HG02973 (cell line): ENCODE measurements around the gene FCSK.
"Not testable (repeated sequence)": the region's sequence is repeated elsewhere in the genome, so short reads cannot be mapped to it uniquely, and the experiment has no call there.

ENCODE experiments used
- ATAC-seq: cut with Tn5 transposase; IDR thresholded peaks from one replicate; pipeline ENCODE4 v1.9.1; 2021; ENCODE audit warnings: moderate library complexity; ENCODE audit not compliant: unreplicated experiment

FCSK gene

DNA sequence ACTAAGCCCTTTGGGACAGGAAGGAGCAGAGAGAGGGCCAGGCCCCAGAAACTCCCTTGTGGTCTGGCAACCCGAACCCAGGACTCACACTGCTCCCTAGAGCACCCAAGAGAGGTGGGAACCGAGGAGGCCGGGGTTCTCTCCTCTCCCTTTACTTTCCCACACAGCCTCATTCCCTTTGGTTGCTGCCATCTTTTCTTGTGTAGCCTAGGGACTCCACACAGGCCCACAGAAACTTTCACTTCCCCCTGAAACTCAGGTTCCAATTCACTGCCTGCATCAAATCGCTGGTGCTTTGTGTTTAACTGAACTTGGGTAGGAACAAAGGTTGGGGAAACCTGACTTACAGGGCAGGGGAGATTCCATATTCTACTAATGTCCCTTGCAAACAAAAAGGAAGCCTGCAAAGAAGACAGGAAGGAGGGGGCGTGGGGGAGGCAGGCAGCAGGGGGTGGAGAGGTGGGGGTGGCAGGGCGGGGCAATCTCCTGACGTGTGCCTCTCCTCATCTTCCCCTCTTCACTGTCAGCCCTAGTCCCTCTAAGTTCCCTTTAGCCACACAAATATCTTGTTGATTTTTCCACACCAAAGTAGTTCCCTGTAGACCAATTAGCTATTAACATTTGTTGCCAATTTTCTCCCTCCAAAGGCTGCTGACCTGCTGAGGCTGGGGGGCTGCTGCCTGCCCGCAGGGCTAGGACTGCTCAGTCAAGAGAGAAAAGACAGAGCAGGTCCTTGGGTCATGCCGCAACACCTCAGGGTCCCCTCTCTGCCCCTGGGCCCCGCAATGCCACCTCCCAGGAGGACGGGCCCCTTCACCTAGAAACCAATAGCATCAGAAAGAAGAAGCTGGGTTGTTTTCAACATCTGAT is 23.5 kb upstream of the FCSK start:
- peak; percentile 46 for ATAC-seq

DNA sequence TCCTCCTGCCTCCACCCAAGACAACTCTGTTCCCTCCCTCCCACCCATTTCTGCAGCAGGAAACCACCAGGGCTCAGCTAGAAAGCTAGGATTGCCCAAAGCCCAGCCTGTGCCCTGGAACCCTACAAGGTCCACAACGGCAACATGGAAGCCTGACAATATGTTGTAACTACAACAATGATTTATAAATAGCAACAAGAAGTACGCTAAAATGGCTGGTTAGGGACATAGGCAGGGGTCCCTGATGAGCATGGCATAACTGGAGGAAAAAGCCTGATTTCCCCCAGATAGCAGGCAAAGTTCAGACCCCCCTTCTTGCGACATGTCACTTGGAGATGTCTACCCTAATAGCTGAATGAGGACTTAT is 22.1 kb upstream of the FCSK start:
- ATAC-seq = no peak

DNA sequence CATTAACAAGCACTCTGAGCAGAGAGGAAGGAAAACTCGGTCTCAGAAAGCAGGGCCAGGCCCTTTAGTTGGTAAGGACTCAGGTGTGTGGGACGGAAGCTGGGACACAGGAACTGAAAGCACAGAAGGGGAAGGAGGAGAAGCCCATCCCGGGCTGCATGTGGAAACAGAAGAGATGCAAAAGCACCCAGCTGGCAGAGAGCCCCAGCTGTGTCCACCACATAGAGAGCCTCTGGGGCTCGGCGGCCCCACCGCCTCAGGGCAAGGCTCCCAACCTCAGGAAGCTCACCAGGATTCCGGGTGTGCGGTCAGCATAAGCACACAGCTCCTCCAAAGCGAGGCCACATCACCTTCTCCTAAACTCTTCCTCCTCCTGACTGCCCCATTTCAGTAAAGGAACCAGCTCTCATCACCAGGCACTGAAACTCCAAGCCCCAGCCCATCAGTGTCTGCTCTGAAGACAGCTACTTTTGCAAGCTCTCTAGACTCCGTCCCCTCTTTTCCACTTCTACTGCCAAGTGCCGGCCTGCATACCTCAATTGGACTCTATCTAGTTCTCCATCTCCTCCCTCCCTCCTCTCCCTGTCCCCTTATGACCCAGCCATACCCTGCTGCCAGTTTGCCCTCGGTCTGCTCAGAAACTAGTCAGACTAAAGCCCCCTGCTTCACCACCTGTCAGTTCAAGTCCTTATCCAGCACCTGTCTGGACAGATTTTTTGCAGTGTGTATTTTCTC is 21.5 kb upstream of the FCSK start:
- ATAC-seq = no peak

DNA sequence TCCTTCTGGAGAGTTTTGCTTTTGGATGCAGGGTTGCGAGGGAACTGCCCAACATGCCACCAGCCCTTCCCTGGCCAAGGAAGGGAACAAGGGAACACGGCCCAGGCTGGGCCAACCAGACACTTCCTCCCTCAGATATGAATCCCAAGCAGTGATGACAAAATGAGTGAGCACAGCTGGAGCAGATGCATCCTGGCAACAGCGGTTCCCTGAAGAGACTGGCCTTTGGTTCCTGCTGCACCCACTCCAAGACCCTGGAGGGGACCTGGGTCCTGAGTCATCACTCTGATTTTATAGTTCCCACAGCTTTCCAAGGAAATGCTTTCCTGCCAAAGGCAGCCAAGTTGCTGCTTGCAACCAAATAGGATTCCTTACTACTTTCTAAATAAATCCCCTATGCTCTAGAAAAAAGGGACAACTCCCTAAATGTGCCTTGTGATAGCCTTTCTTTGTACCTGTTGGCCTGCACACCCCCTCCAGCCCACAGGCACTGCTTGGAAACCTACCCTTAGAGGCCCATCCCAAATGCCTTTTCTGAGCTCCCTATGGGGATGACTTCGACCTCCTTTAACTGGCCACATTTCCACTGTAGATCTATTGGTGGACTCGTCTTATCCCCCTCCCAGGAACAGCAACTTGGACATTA is 20.8 kb upstream of the FCSK start:
- ATAC-seq = no peak

DNA sequence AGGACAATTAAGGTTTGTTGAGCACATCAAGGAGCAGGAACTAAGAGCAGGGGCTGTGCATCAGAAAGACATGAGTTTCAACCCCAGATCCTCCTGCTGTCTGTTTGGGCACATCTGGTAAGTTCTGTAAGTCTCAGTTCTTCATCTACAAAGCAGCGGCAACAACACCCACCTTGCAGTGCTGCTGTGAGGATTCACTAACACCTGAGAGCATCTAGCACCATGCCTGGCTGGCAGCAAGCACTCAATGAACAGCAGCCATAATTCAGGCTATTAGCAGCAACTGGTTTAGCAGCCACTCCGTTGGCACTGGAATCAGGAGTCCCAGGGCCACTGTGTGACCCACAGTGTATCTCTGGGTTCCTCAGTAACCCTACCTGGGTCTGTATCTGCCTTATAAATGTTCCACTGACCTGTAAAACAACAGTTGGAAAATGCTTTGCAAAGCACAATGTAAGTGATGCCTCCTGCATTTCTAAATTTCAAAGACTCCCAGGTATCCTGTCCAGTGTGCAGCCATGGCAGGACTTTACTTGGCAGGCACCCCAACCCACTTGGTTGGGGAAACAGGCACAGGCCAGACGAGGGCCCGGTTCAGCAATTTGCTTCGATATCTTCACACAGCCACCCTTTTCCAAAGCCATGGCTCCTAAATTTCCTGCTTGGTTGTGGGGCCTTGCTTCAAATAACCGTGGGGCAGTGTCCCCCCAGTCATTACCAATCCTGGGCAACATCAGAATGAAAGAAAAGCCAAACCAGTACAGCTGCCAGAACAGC is 19.7 kb upstream of the FCSK start:
- ATAC-seq = no peak

DNA sequence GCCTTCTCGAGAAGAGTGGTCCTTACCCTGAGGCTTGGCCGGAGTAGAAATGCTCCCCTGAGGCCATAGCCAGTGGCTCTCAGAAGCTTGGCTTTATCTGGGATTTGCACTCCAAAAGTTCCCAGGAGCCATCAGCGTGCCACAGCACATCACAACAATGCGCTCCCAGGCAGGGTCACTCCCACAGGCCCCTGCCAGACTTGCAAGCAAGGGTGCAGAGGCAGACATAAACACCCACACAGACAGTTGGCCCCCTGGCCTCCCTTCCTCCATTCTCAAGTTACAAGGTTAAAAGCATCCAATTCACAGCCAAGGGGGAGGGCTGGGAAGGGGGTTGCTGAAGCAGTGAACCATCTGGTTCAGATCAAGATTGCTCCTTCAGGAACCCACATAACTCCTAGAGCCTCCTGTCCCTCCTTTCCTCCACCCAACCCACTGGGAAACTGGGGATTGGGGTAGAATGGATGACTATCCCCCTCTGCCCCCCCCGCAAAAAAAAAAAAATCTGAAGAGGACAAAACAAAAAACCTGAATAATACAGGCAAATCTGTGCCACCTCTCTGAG is 17.3 kb upstream of the FCSK start:
- ATAC-seq = no peak

DNA sequence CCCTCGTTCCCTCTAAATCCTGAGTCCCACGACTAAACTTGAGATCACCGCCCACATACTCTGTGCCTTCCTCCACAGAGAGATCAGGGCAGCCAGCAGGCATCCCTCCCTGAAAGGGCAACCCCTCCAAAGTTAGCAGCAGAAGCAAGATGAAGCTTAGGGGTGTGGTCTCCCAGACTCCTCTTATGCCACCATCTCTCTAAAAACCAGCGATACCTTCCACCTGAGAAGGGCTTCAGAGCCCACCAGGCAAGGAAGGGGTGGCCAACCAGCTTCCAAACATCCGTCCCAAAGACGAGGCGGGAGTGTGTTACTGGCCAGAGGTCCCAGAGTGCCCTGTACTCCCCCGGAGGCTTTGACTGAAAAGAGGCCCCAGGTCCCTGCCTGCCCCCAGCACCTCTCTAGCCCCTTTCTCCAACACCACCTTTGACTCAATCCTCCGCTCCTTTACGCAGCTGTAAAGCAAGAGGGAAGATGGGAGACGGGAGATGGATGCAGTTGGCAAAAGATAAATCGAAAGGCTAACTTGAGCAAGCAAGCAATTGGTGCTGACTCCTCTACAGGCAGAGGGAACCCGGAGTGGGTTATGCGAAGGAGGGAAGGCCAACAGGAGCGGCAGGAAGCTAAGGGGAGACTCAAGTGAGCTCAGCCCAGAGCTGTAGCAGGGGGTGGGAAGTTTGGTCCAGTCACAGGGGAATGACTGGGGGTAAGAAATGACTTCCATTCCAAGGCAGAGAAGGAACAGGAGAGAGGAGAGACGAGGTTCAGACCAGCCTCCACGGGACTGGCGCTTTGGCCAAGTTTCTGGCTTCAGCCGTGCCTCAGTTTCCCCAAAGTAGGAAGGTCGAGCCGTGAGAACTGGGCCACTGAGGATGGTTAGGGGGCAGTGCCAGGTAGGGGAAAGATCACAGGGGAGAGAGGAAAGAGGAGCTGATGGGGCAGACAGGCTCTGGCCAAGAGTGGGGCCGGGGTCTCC is 16.5 kb upstream of the FCSK start:
- ATAC-seq = no peak

DNA sequence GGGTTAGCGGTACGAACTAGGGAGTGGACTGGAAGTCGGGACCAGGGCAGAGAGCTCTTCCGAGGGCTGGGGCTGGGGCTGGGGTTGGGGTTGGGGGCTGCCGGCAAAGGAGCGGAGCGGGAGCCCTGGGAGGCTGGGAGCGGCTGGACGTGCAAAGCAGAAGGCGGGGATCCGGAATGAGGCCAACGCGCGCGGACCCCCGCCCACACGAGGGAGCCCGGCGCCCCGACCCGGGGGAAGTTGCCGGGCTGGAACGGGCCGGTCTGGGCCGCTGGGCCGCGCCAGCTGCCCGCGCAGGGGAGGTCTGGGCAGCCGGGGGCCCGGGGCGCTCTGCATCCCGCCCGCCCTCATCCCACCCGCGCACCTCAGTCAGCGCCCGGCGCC is 15.8 kb upstream of the FCSK start:
- peak; percentile 0 for ATAC-seq

DNA sequence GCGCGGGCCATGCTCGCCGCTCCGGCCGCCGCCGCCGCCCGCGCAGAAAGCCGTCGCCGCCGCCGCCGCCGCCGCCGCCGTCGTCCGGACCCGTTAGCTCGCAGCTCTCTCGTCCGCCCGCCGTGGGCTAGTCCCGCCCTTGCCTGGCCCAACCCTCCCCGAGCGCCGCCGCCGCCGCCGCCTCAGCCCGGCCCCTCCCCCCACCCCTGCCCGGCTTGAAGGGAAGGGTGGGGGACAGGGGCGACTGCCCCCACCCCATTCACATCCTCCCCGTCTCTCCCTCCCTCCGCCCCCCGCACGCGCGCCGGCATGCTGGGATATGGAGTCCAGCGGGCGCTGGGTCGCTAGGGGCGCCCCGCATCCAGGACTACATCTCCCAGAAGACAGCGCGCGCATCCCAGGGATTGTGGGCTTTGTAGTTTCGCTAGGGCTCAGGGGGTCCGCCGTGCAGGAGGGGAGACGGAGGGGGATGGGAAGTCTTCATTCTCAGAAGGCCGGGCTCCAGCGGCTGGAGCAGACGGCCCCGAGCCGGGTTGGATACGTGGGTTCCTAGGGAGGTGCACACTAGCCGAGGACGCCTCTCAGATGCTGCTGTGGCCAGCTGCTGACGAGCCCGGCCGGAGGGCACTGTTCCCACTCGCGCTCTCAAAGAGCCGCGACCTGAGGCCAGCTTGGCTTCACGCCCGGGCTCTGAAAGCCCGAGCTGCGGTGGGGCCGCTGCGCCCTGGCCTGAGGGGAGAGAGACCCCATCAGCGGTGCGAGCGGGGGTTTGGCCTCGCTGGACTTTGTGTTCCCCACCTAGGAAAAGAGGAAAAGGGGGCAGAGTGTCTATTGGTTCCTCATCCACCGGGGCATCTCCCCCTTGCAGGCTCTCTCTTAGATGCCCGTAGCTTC is 15.2 kb upstream of the FCSK start, which contains the start of gene ST3GAL2:
Gene ST3GAL2 (minus strand): TSS at position 132 of the 894 bp plus-strand sequence. CDS start 40,570 bp downstream, outside the sequence.
- ATAC-seq = peak; percentile 87

DNA sequence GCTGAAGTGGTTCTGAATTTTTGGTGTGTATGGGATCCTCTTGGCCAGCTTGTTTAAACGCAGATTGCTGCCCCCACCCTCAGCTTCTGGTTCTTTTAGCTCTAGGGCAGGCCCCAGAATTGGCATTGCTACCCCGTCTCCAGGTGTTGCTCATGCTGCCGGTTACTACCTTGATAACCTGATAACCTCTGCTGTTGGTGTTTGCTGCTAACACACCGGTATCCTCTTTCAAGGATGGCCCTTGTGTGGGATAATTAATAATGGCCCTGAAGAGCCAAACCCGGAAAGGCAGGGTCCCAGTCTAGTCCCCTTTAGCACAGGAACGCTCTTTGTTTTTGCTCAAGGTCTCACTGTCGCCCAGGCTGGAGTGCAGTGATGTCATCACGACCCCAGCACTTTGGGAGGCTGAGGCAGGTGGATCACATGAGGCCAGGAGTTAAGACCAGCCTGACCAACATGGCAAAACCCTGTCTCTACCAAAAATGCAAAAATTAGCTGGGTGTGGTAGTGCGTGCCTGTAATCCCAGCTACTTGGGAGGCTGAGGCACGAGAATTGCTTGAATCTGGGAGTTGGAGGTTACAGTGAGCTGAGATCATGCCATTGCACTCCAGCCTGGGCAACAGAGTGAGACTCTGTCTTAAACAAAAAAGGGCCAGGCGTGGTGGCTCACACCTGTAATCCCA is 14.2 kb upstream of the FCSK start:
- no peak for ATAC-seq

DNA sequence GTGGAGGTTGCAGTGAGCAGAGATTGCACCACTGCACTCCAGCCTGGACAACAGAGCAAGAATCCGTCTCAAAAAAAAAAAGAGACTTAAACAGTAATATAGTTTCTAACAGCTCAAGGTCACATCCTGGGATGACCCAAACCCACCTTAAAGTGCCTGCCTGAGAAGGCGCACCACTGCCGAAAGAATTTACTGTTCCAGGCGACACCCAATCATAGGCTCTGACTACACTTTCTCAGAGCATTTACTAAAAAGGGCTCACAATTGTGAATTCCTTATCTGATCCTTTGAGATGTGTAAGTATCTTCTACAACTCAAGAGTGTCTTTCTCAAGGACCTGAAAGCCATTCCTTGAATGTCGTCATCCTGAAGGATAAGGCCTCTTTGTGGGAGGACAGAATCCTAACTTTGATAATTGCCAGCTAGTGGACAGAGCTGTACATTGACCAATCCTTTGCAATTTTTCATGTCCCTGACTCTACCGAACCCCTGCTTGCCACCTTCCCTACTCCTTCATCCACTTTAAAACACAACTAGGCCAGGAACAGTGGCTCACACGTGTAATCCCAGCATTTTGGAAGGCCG is 12.9 kb upstream of the FCSK start:
- no peak for ATAC-seq

DNA sequence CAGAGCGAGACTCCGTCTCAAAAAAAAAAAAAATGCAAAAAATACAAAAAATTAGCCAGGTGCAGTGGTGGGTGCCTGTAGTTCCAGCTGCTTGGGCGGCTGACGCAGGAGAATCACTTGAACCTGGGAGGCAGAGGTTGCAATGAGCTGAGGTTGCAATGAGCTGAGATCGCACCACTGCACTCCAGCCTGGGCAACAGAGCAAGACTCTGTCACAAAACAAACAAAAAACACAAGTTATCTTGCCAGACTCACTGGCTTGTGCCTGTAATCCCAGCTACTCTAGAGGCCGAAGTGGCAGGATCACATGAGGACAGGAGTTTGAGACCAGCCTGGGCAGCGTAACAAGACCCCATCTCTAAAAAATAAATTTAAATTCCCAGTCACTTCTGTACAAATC is 12.1 kb upstream of the FCSK start:
- ATAC-seq = no peak

DNA sequence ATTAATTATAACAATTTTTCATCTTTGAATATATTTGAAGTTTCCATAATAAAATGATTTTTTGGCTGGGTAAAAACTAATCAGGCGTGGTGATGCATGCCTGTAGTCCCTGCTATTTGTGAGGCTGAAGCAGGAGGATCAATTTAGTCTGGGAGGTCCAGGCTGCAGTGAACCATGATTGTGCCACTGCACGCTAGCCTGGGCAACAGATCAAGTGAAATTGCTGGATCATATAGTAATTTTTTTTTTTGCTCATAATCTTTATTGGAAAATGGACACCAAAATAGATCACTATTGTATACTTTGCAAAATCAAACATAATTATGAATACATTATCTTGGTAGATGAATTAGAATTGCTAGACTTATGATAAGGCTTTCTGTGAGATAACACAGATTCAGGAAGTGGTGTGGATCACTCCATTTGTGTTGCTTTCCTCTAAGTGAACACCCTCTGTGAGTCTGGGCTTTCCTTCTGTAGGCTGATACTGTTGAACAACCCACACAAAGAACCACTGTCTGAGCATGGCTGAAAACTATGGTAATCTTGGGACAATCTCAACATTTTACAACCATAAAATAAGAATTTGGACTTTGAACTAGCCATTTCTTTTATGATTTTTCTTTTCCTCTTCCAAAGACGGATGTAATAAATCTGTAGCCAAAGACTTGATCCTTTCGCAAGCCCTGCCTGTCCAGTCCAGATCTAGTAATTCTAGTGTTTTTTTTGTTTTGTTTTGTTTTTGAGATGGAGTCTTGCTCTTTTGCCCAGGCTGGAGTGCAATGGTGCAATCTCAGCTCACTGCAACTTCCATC is 9.9 kb upstream of the FCSK start:
- no peak for ATAC-seq

DNA sequence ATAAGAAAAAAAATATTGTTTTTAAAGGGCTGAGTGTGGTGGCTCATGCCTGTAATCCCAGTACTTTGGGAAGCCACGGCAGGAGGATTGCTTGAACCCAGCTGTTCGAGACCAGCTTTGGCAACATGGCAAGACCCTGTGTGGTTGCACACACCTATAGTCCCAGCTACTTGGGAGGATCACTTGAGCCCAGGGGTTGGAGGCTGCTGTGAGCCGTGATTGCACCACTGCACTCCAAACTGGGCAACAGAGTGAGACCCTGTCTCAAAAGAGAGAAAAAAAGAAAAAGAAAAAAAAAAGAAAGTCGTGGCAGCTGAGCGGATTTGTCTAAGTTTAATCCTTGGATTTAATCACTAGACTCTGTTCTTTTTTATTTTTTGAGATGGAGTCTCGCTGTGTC is 6.3 kb upstream of the FCSK start:
- no peak for ATAC-seq

DNA sequence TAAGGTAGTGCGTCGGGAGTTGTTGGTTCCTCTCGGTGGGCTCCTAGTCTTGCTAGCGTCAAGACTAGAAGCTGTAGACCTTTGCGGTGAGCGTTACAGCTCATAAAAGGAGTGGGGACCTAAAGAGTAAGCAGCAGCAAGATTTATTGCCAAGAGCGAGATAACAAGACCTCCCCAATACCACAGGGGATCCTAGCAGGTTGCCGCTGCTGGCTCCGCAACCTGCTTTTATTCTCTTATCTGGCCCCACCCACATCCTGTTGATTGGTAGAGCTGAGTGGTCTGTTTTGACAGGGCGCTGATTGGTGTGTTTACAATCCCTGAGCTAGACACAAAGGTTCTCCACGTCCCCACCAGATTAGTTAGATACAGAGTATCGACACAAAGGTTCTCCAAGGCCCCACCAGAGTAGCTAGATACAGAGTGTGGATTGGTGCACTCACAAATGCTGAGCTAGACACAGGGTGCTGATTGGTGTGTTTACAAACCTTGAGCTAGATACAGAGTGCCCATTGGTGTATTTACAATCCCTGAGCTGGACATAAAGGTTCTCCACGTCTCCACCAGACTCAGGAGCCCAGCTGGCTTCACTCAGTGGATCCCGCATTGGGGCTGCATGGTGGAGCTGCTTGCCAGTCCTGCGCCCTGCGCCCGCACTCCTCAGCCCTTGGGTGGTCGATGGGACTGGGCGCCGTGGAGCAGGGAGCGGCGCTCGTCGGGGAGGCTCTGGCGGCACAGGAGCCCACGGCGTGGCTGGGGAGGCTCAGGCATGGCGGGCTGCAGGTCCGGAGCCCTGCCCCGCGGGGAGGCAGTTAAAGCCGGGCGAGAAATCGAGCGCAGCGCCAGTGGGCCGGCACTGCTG is 4.0 kb upstream of the FCSK start:
- not testable (repeated sequence) for ATAC-seq

DNA sequence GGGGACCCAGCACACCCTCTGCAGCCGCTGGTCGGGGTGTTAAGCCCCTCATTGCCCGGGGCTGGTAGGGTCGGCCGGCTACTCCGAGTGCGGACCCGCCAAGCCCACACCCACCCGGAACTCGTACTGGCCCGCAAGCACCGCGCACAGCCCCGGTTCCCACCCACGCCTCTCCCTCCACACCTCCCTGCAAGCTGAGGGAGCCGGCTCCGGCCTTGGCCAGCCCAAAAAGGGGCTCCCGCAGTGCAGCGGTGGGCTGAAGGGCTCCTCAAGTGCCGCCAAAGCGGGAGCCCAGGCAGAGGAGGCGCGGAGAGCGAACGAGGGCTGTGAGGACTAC is 3.4 kb upstream of the FCSK start:
- not testable (repeated sequence) for ATAC-seq
